ENCODE results near the gene SMYD2. TPM values are rescaled to one million over a fixed set of nuclear protein-coding genes. Genes with fewer than 3 reads are reported as not detected.

Gene SMYD2
- total and polyA plus RNA-seq, 2 donors (not counting 3 experiments of a cell fraction or from before 2014, with no cell fraction given) = 8.0 to 20.9 TPM

DNA sequence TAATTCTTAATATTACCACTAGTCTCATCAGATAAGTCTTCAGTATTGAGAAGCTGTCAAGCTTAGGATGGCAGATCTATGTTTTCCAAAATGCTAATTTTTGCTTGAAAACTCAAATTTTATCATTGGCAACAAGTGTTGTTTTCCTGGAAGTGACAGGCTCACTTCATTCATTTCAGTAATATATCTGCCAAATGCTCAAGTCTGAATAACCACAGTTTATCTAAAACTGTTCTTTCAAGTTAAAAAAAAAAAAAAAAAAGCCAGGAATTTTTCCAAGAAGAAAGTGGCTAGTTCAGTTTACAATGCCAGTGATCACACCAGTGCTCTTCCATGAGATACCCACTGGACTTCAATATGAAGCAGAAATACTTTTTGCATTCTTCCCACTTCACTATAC is 20.6 kb downstream of the SMYD2 start:
- no TSS peak for BruUV-seq (replicated peaks)
- H3K9me3 ChIP-seq (replicated peaks; ENCODE audit: control insufficient read depth, insufficient read depth, low read length) = no peaks in the 10 kb centered on the region
- POLR2A ChIA-PET = no interaction called here
- no peaks in the 10 kb centered on the region for H3K36me3 ChIP-seq (ENCODE audit: control insufficient read depth in 2 of 2, extremely low read depth in 1 of 2, insufficient read depth in 2 of 2, low read length in 2 of 2)
- TF ChIP-seq JUN (IDR thresholded peaks at IDR 0.05; ENCODE audit: borderline replicate concordance, insufficient read depth, insufficient read length, low read depth) (no peak), GATA2 (IDR thresholded peaks at IDR 0.05; ENCODE audit: insufficient read depth, insufficient read length, low read depth, low read length) (no peak), POLR2AphosphoS5 (IDR thresholded peaks at IDR 0.05; ENCODE audit: insufficient read depth, low read depth, low read length) (no peak), EZH2 (IDR thresholded peaks at IDR 0.05; ENCODE audit: borderline replicate concordance, low read depth, low read length, severe bottlenecking) (no peak), POLR2A (IDR thresholded peaks at IDR 0.05; ENCODE audit: low read depth, low read length) (no peak)
- TF ChIP-seq, protein P1, sequence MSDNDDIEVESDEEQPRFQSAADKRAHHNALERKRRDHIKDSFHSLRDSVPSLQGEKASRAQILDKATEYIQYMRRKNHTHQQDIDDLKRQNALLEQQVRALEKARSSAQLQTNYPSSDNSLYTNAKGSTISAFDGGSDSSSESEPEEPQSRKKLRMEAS (IDR thresholded peaks at IDR 0.05; ENCODE audit: insufficient read depth, insufficient read length) = no peak
- no peaks in the 10 kb centered on the region for H4K20me1 ChIP-seq (replicated peaks; ENCODE audit: control insufficient read depth, extremely low read depth, insufficient read depth, low read length)
- H3K4me1 ChIP-seq (ENCODE audit: control insufficient read depth, extremely low read depth, insufficient read depth, low read length) = peaks cover 12% of the 10 kb centered on the region
- H3K27ac ChIP-seq (ENCODE audit: insufficient read depth, low read depth, low read length) = no peak overlapping the region
- H2AFZ ChIP-seq (ENCODE audit: low read depth, low read length) = no peak overlapping the region
- DNase-seq (ENCODE audit: low read depth, low spot score) = no peak
- H3K4me2 ChIP-seq (ENCODE audit: insufficient read depth, low read length) = no peak overlapping the region
- H3K9me1 ChIP-seq (replicated peaks; ENCODE audit: control insufficient read depth, extremely low read depth, insufficient read depth, low read length) = no peaks in the 10 kb centered on the region
- intact Hi-C loops (cut with micrococcal nuclease) = no loop called here
- H3K4me3 ChIP-seq (replicated peaks in 1 of 3; ENCODE audit: insufficient read depth in 1 of 3, low read depth in 1 of 3, low read length in 3 of 3) = no peak overlapping the region
- H3K79me2 ChIP-seq (ENCODE audit: control insufficient read depth, insufficient read depth, low read length) = no peaks in the 10 kb centered on the region
- CTCF ChIA-PET = interaction anchor here (0.6 to 4.6 kb wide), 5 partner anchors 11 to 40 kb away, joined by 3 to 17 read pairs (median 10); no protein-coding TSS in a partner anchor
- H3K9ac ChIP-seq (replicated peaks; ENCODE audit: extremely low read depth, insufficient read depth, low read length) = no peak overlapping the region
- dilution Hi-C loops (cut with MboI; ENCODE audit: extremely low pct_ligation_motif_present, low sequenced_read_pairs) = no loop called here
- no peak for FAIRE-seq
- no peaks in the 10 kb centered on the region for H3K27me3 ChIP-seq (ENCODE audit: control insufficient read depth in 2 of 2, insufficient read depth in 2 of 2, low read length in 2 of 2)

DNA sequence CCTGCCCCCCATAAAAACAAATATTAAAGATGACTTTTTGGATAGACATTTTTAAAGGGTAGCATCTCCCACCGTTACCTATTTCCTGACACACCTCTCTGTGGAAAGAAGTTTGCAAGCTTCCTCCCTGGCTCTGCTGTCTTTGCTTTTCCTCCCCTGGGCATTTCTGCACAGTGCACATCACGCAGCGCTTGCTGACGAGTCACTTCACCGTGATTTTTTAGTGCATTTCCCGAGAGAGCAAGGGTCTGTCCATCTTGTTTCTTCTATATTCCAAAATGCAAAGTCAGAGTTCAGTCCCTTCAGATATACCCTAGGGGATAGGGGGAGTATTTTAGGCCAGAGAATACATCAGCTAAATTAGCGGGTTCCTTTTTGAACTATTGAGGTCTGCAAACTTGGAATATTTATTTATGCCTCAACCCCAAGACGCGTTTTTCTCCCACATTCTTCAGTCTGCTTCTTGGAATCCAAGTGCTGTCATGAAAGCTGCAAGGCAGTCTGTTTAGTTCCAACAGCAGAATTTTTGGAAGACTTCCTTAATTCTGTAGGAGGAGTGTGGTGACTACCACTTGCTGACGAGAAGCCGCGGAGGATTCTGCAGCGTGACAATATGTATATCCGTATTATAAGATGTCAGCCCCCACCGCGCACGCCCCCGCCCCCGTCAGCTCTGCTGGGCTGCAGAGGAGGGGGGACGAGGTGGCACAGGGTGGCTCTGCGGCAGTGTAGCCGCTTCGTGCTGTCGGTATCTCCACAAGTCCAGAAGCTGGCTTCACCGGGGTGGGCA is 22.4 kb downstream of the SMYD2 start:
- CTCF ChIA-PET = interaction anchor here (1.0 to 4.6 kb wide), 5 partner anchors 9 to 42 kb away, joined by 4 to 17 read pairs (median 10); no protein-coding TSS in a partner anchor
- Histone ChIP-seq H2AFZ (ENCODE audit: low read depth, low read length) (no peak overlapping the region), H3K9ac (replicated peaks; ENCODE audit: extremely low read depth, insufficient read depth, low read length) (no peak overlapping the region), H3K9me1 (replicated peaks; ENCODE audit: control insufficient read depth, extremely low read depth, insufficient read depth, low read length) (no peaks in the 10 kb centered on the region), H3K4me2 (ENCODE audit: insufficient read depth, low read length) (no peak overlapping the region), H3K79me2 (ENCODE audit: control insufficient read depth, insufficient read depth, low read length) (no peaks in the 10 kb centered on the region), H3K4me1 (ENCODE audit: control insufficient read depth, extremely low read depth, insufficient read depth, low read length) (no peaks in the 10 kb centered on the region), H3K27ac (ENCODE audit: insufficient read depth, low read depth, low read length) (no peak overlapping the region), H3K36me3 (ENCODE audit: control insufficient read depth in 2 of 2, extremely low read depth in 1 of 2, insufficient read depth in 2 of 2, low read length in 2 of 2) (no peaks in the 10 kb centered on the region), H3K9me3 (replicated peaks; ENCODE audit: control insufficient read depth, insufficient read depth, low read length) (no peaks in the 10 kb centered on the region), H3K27me3 (ENCODE audit: control insufficient read depth in 2 of 2, insufficient read depth in 2 of 2, low read length in 2 of 2) (no peaks in the 10 kb centered on the region), H3K4me3 (replicated peaks in 1 of 3; ENCODE audit: insufficient read depth in 1 of 3, low read depth in 1 of 3, low read length in 3 of 3) (no peak overlapping the region), H4K20me1 (replicated peaks; ENCODE audit: control insufficient read depth, extremely low read depth, insufficient read depth, low read length) (no peaks in the 10 kb centered on the region)
- POLR2A ChIA-PET = no interaction called here
- FAIRE-seq (no peak), DNase-seq (ENCODE audit: low read depth, low spot score) (no peak)
- intact Hi-C loops (cut with micrococcal nuclease) (no loop called here), dilution Hi-C loops (cut with MboI; ENCODE audit: extremely low pct_ligation_motif_present, low sequenced_read_pairs) (no loop called here)
- no peak for TF ChIP-seq MYC (IDR thresholded peaks at IDR 0.05; ENCODE audit: low read depth, low read length)
- TF ChIP-seq, protein P1 (IDR thresholded peaks at IDR 0.05; ENCODE audit: insufficient read depth, insufficient read length) = no peak
- TF ChIP-seq EZH2 (IDR thresholded peaks at IDR 0.05; ENCODE audit: borderline replicate concordance, low read depth, low read length, severe bottlenecking) = no peak
- TF ChIP-seq FOS (IDR thresholded peaks at IDR 0.05; ENCODE audit: borderline replicate concordance, insufficient read depth, low read length) = no peak
- TF ChIP-seq, protein P2, sequence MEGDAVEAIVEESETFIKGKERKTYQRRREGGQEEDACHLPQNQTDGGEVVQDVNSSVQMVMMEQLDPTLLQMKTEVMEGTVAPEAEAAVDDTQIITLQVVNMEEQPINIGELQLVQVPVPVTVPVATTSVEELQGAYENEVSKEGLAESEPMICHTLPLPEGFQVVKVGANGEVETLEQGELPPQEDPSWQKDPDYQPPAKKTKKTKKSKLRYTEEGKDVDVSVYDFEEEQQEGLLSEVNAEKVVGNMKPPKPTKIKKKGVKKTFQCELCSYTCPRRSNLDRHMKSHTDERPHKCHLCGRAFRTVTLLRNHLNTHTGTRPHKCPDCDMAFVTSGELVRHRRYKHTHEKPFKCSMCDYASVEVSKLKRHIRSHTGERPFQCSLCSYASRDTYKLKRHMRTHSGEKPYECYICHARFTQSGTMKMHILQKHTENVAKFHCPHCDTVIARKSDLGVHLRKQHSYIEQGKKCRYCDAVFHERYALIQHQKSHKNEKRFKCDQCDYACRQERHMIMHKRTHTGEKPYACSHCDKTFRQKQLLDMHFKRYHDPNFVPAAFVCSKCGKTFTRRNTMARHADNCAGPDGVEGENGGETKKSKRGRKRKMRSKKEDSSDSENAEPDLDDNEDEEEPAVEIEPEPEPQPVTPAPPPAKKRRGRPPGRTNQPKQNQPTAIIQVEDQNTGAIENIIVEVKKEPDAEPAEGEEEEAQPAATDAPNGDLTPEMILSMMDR (IDR thresholded peaks at IDR 0.05; ENCODE audit: extremely low read depth in 1 of 2, insufficient read depth in 1 of 2, low read depth in 1 of 2, low read length in 2 of 2) = no peak
- TF ChIP-seq GATA2 (IDR thresholded peaks at IDR 0.05; ENCODE audit: insufficient read depth, insufficient read length, low read depth, low read length) = no peak
- TF ChIP-seq POLR2AphosphoS5 (IDR thresholded peaks at IDR 0.05; ENCODE audit: insufficient read depth, low read depth, low read length) = no peak
- TF ChIP-seq POLR2A (IDR thresholded peaks at IDR 0.05; ENCODE audit: low read depth, low read length) = no peak
- TF ChIP-seq JUN (IDR thresholded peaks at IDR 0.05; ENCODE audit: borderline replicate concordance, insufficient read depth, insufficient read length, low read depth) = no peak
- BruUV-seq (replicated peaks) = no TSS peak
